Ascending aorta (tissue), 2 donors: ENCODE data around the gene A4GALT. TPM values are rescaled to one million over a fixed set of nuclear protein-coding genes. Genes with fewer than 3 reads are reported as not detected.

Experiments used
- DNase-seq, 2 donors: peaks; one replicate each; pipeline ENCODE4 v3.0.0-alpha.2; 2019; ENCODE audit warnings: low spot score in 2 of 2
- H3K27ac ChIP-seq, 2 donors: fragments of 200-600 bp; sonication (generic); one replicate each; pipeline ENCODE4 v1.5.1; 2016 to 2017; ENCODE audit warnings: mild to moderate bottlenecking in 1 of 2
- H3K27me3 ChIP-seq: fragments of 200-600 bp; sonication (generic); one replicate; pipeline ENCODE4 v1.5.1; 2017
- H3K36me3 ChIP-seq, 2 donors: fragments of 200-600 bp; sonication (generic); one replicate each; pipeline ENCODE4 v1.5.1; 2016
- H3K4me1 ChIP-seq, 2 donors: fragments of 200-600 bp; sonication (generic); one replicate each; pipeline ENCODE4 v1.5.1; 2016 to 2017; ENCODE audit warnings: mild to moderate bottlenecking in 1 of 2
- H3K4me3 ChIP-seq, 2 donors: fragments of 200-600 bp; sonication (generic); one replicate each; pipeline ENCODE4 v1.5.1; 2016 to 2017; ENCODE audit warnings: mild to moderate bottlenecking in 1 of 2
- H3K9me3 ChIP-seq, 2 donors: fragments of 200-600 bp; sonication (generic); one replicate each; pipeline ENCODE4 v1.5.1; 2016
- intact Hi-C: fragments of 100-400 bp; cut with DNase I; formaldehyde crosslinking; loops from one replicate; pipeline ENCODE4 v1.15.1; 2023
- total RNA-seq: library from RNA; depleted of rRNA; stranded (reverse); fragments of >200 nt; gene quantifications from one replicate; pipeline ENCODE4 v1.1.0, GENCODE V29; 2016
- TF ChIP-seq, protein P1 (sequence below), 3 experiments: fragments of 200-600 bp in 2 of 3; fragments of 450-650 bp in 1 of 3; sonication (generic) in 2 of 3; IDR thresholded peaks; one replicate each; pipeline ENCODE4 v1.5.1; 2016 to 2019; ENCODE audit warnings: antibody characterized with exemption in 3 of 3, mild to moderate bottlenecking in 1 of 3, moderate library complexity in 1 of 3

The A4GALT gene
- total RNA-seq, 1 donor from 2014 or later = 85.1 TPM

DNA sequence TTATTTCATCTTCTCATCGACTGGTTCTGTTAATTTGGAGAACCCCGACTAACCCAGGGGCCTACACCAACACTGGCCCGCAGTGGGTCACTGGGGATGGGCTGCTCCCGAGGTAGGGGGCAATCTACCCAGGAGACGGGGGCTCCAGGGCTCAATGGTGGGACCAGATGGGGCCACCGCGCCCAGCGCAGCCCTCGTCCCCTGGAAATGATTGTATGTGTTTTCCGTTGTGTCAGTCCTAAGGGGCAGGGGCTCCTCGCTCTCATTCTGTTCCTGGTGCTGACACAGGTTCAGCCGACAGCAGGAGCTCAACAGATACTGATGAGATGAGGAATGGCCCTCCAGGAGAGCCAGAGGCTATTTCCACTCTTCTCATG is 20.7 kb downstream of the A4GALT start:
- Histone ChIP-seq H3K4me1 (peaks cover 17 to 44% of the 10 kb centered on the region in 2 donors), H3K4me3 (no peak overlapping the region), H3K9me3 (no peaks in the 10 kb centered on the region), H3K36me3 (no peaks in the 10 kb centered on the region), H3K27me3 (no peaks in the 10 kb centered on the region), H3K27ac (peak overlapping the region; percentile 92 to 93)
- DNase-seq = no peak
- intact Hi-C loops = loop anchor here (2.0 to 5.0 kb wide), 2 partner anchors 38 to 45 kb away; no protein-coding TSS in a partner anchor
- TF ChIP-seq, protein P1, sequence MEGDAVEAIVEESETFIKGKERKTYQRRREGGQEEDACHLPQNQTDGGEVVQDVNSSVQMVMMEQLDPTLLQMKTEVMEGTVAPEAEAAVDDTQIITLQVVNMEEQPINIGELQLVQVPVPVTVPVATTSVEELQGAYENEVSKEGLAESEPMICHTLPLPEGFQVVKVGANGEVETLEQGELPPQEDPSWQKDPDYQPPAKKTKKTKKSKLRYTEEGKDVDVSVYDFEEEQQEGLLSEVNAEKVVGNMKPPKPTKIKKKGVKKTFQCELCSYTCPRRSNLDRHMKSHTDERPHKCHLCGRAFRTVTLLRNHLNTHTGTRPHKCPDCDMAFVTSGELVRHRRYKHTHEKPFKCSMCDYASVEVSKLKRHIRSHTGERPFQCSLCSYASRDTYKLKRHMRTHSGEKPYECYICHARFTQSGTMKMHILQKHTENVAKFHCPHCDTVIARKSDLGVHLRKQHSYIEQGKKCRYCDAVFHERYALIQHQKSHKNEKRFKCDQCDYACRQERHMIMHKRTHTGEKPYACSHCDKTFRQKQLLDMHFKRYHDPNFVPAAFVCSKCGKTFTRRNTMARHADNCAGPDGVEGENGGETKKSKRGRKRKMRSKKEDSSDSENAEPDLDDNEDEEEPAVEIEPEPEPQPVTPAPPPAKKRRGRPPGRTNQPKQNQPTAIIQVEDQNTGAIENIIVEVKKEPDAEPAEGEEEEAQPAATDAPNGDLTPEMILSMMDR (IDR thresholded peaks at IDR 0.05) = no peak

DNA sequence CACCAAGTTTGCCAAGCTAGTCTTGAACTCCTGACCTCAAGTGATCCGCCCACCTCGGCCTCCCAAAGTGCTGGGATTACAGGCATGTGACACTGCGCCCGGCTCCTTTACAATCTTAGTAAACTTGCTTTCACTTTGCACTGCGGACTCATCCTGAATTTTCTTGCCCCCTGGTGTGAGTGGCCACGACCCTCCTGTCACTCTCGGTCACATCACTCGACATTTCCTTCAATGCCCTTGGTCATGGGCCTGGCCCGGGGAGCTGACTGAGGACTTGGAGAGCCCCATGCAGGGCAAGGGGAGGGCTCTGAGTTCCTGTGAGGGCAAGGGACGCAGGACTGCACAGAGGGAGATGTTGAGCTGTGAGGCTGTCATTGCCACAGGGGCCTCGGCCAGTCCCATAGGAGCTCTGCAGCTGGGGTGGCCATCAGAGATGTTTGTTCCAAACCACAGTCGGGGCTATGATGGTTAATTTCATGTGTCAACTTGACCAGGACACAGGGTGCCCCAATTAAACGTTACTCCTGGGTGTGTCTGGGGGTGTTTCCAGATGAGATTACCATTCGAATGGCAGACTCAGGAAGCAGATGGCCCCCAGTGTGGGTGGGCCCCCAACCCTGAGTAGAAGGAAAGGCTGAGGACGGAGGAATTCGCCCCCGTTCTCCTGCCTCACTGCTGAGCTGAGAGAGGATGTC is 21.2 kb downstream of the A4GALT start:
- H3K4me1 ChIP-seq = peaks cover 17 to 46% of the 10 kb centered on the region in 2 donors
- H3K4me3 ChIP-seq = no peak overlapping the region
- H3K27ac ChIP-seq = peak overlapping the region; percentile 92 to 93
- no peaks in the 10 kb centered on the region for H3K9me3 ChIP-seq
- no peak for DNase-seq
- TF ChIP-seq, protein P1 (IDR thresholded peaks at IDR 0.05) = no peak
- intact Hi-C loops = loop anchor here (2.0 to 5.0 kb wide), 2 partner anchors 37 to 45 kb away; no protein-coding TSS in a partner anchor
- H3K36me3 ChIP-seq = peaks cover 0 to 3% of the 10 kb centered on the region in 2 donors
- no peaks in the 10 kb centered on the region for H3K27me3 ChIP-seq

DNA sequence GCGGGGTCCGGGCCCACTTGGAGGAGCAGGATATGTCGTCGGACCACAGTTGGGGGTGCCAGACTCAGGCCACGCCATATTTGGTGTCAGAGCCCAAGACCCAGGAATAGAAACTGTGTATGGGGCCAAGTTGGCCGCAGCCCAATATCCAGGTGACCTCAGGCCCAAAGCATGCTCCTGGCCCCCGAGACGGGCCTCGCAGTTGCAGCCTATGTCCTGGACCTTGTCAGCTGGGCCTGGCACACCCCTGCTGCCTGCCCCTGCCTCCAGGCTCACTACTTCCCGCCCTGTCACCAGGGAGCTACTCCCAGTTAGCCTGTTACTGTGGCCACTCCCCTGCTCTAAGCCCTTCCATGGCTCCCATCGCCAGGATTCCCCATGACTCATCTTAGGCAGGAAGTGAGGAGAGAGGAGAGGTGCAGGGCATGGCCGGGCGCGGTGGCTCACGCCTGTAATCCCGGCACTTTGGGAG is 23.1 kb downstream of the A4GALT start:
- Histone ChIP-seq H3K4me3 (no peak overlapping the region), H3K36me3 (peaks cover 17 to 22% of the 10 kb centered on the region in 2 donors), H3K27me3 (no peaks in the 10 kb centered on the region), H3K9me3 (no peaks in the 10 kb centered on the region), H3K27ac (peak overlapping the region; percentile 92 to 93), H3K4me1 (peaks cover 17 to 46% of the 10 kb centered on the region in 2 donors)
- intact Hi-C loops = loop anchor here (1.0 to 5.0 kb wide), 5 partner anchors 9 to 83 kb away; partner anchors contain the start of genes A4GALT and POLDIP3
- peak; percentile 92 to 97 for DNase-seq
- TF ChIP-seq, protein P1 (IDR thresholded peaks at IDR 0.05) = no peak

DNA sequence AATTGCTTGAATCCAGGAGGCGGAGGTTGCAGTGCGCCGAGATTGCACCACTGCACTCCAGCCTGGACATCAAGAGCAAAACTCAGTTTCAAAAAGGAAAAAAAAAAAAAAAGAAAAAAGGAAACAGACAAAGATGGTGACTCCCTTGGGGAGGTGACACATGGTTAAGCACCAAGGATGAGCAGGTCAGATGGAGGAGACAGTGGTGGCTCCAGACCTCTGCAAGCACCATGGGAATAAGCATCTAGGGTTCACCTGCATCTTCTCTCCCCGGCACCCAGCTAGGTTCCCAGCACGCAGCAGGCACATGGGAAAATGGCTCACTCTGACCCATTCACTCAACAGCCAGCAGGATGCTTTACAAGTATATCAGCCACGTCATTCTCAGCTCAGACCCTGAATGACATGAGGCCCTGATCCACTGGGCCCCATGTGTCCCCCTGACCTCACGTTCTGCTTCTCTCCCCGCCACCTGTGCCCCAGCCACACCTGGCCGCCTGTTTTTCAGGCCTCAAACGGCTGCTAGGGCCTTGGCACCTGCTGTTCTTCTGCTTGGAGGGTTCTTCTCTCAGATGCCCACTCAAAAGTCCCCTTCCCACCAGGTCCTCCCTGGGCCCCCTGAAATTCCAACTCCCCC is 24.2 kb downstream of the A4GALT start:
- H3K27ac ChIP-seq = peak overlapping the region; percentile 92 to 93
- DNase-seq = no peak
- TF ChIP-seq, protein P1 (IDR thresholded peaks at IDR 0.05) = no peak
- no peak overlapping the region for H3K4me3 ChIP-seq
- H3K9me3 ChIP-seq = no peaks in the 10 kb centered on the region
- intact Hi-C loops = loop anchor here (2.0 to 5.0 kb wide), 3 partner anchors 24 to 82 kb away; partner anchors contain the start of genes A4GALT and POLDIP3
- peaks cover 17 to 41% of the 10 kb centered on the region in 2 donors for H3K4me1 ChIP-seq
- H3K27me3 ChIP-seq = no peaks in the 10 kb centered on the region
- peaks cover 19 to 31% of the 10 kb centered on the region in 2 donors for H3K36me3 ChIP-seq

DNA sequence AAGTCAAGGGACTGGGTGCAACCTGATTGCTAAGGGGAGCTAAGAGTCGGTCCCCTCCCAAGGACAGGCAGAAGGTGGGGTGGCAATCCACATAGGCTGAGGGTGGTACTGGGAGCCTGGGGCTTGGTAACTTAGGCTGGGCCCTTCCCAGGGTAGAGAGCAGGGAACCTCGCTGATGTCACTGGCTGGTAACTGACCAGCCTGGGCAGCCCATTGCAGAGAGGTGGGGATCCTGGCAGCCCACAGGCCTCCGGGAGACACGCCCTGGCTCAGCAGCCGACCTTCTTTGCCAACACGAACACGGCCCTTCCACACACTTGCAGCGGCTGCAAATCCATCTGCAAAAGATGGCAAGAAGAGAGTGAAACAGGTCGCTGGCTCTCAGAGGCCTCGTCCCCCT is 25.4 kb downstream of the A4GALT start:
- H3K9me3 ChIP-seq = no peaks in the 10 kb centered on the region
- H3K36me3 ChIP-seq = peaks cover 19 to 37% of the 10 kb centered on the region in 2 donors
- no peak overlapping the region for H3K4me3 ChIP-seq
- no peaks in the 10 kb centered on the region for H3K27me3 ChIP-seq
- H3K27ac ChIP-seq = peak overlapping the region; percentile 92 to 93
- TF ChIP-seq, protein P1 (IDR thresholded peaks at IDR 0.05) = no peak
- peaks cover 17 to 41% of the 10 kb centered on the region in 2 donors for H3K4me1 ChIP-seq
- intact Hi-C loops = loop anchor here (5.0 kb wide), 1 partner anchor 33 kb away; no protein-coding TSS in a partner anchor
- DNase-seq = peak in 1 of 2 donors; percentile 86
